Left renal pelvis (tissue), 4 donors: ENCODE data around the gene ADAMTS3. TPM values are rescaled to one million over a fixed set of nuclear protein-coding genes. Genes with fewer than 3 reads are reported as not detected.

Source experiments
- DNase-seq, 4 donors: peaks; one replicate each; pipeline ENCODE4 v3.0.0-alpha.2; 2013; ENCODE audit warnings: low read depth in 4 of 4, low spot score in 3 of 4
- polyA plus RNA-seq, 4 donors: library from polyadenylated mRNA; unstranded; fragments of 120-200 nt; gene quantifications; one replicate each; pipeline ENCODE4 v1.2.1, GENCODE V29; 2013; ENCODE audit not compliant: insufficient read length in 4 of 4

Gene ADAMTS3
- polyA plus RNA-seq = 10 to 100 TPM in 3 of 4 donors, 1 to 10 TPM in 1; 9.8 to 18.1 (median 12.4) TPM

GRCh38 chr4:72568959-72569718 is at the start of gene ADAMTS3:
Gene ADAMTS3 (minus strand): TSS chr4:72569221. CDS start chr4:72568762, 459 bp downstream.
- DNase-seq = peak; percentile 66 to 77 (median 70)

- DNase-seq = no peak
Measured at GRCh38 chr4:72613959-72614358, 44.9 kb upstream of the ADAMTS3 start.

GRCh38 chr4:72606751-72607150 is 37.7 kb upstream of the ADAMTS3 start:
- DNase-seq = no peak

GRCh38 chr4:72604324-72604723 is 35.3 kb upstream of the ADAMTS3 start:
- DNase-seq = no peak

GRCh38 chr4:72602396-72603376 is 33.7 kb upstream of the ADAMTS3 start:
- no peak for DNase-seq

GRCh38 chr4:72591547-72592454 is 22.8 kb upstream of the ADAMTS3 start:
- no peak for DNase-seq

GRCh38 chr4:72587334-72587733 is 18.3 kb upstream of the ADAMTS3 start:
- no peak for DNase-seq

- DNase-seq = no peak
Measured at GRCh38 chr4:72582853-72583252, 13.8 kb upstream of the ADAMTS3 start.

- DNase-seq = no peak
Measured at GRCh38 chr4:72577211-72577610, 8.2 kb upstream of the ADAMTS3 start.

- DNase-seq = no peak
Measured at GRCh38 chr4:72571337-72571736, 2.3 kb upstream of the ADAMTS3 start.

GRCh38 chr4:72569719-72570235 is 756 bp upstream of the ADAMTS3 start:
- no peak for DNase-seq

GRCh38 chr4:72567821-72568675 is 973 bp downstream of the ADAMTS3 start:
- peak; percentile 62 to 70 (median 64) for DNase-seq

- DNase-seq = no peak
Measured at GRCh38 chr4:72567036-72567435, 2.0 kb downstream of the ADAMTS3 start.

- no peak for DNase-seq
Measured at GRCh38 chr4:72566464-72566972, 2.5 kb downstream of the ADAMTS3 start.

GRCh38 chr4:72564789-72565188 is 4.2 kb downstream of the ADAMTS3 start:
- DNase-seq = no peak

GRCh38 chr4:72564184-72564583 is 4.8 kb downstream of the ADAMTS3 start:
- DNase-seq = no peak

GRCh38 chr4:72558655-72559054 is 10.4 kb downstream of the ADAMTS3 start:
- DNase-seq = no peak

- no peak for DNase-seq
Measured at GRCh38 chr4:72557021-72557420, 12.0 kb downstream of the ADAMTS3 start.

GRCh38 chr4:72555377-72555831 is 13.6 kb downstream of the ADAMTS3 start:
- no peak for DNase-seq
